GM04504 (cell line): ENCODE results near the gene TCN1.
"Not testable (repeated sequence)": the region's sequence is repeated elsewhere in the genome, so short reads cannot be mapped to it uniquely, and the experiment has no call there.

Experiments used
- DNase-seq: peaks from one replicate; pipeline ENCODE4 v3.0.0-alpha.2; 2012; ENCODE audit warnings: low read depth

TCN1 gene

GRCh38 chr11:59866397-59866796 is at the start of gene TCN1:
Gene TCN1, minus strand, starts transcription at chr11:59866487. Its CDS starts 17 bp downstream, at chr11:59866470.
- no peak for DNase-seq

GRCh38 chr11:59903569-59903968 is 37.3 kb upstream of the TCN1 start:
- DNase-seq, result not testable (repeated sequence)

- DNase-seq, result no peak
Measured at GRCh38 chr11:59901306-59901705, 35.0 kb upstream of the TCN1 start.

GRCh38 chr11:59900366-59901126 is 34.3 kb upstream of the TCN1 start:
- no peak for DNase-seq

GRCh38 chr11:59899532-59899931 is 33.2 kb upstream of the TCN1 start:
- no peak for DNase-seq

- no peak for DNase-seq
Measured at GRCh38 chr11:59898650-59899049, 32.4 kb upstream of the TCN1 start.

GRCh38 chr11:59898046-59898445 is 31.8 kb upstream of the TCN1 start:
- no peak for DNase-seq

- no peak for DNase-seq
Measured at GRCh38 chr11:59894616-59895015, 28.3 kb upstream of the TCN1 start.

- DNase-seq, result no peak
Measured at GRCh38 chr11:59891781-59892181, 25.5 kb upstream of the TCN1 start.

GRCh38 chr11:59887156-59887555 is 20.9 kb upstream of the TCN1 start:
- DNase-seq, result not testable (repeated sequence)

- DNase-seq, result no peak
Measured at GRCh38 chr11:59883597-59883996, 17.3 kb upstream of the TCN1 start.

GRCh38 chr11:59879567-59879966 is 13.3 kb upstream of the TCN1 start:
- DNase-seq, result no peak

- no peak for DNase-seq
Measured at GRCh38 chr11:59878575-59878974, 12.3 kb upstream of the TCN1 start, which contains the start of gene OOSP3. Gene OOSP3, plus strand, starts transcription at chr11:59878782. Its CDS starts 27 bp downstream, at chr11:59878809.

- DNase-seq, result no peak
Measured at GRCh38 chr11:59877784-59878183, 11.5 kb upstream of the TCN1 start.

GRCh38 chr11:59877325-59877724 is 11.0 kb upstream of the TCN1 start:
- no peak for DNase-seq

- no peak for DNase-seq
Measured at GRCh38 chr11:59875856-59876519, 9.7 kb upstream of the TCN1 start.

GRCh38 chr11:59872076-59872475 is 5.8 kb upstream of the TCN1 start:
- no peak for DNase-seq

- DNase-seq, result no peak
Measured at GRCh38 chr11:59867946-59868345, 1.7 kb upstream of the TCN1 start.

GRCh38 chr11:59866836-59867235 is 549 bp upstream of the TCN1 start:
- DNase-seq, result no peak

- DNase-seq, result no peak
Measured at GRCh38 chr11:59865031-59865430, 1.3 kb downstream of the TCN1 start.

- DNase-seq, result no peak
Measured at GRCh38 chr11:59862252-59862651, 4.0 kb downstream of the TCN1 start.

- DNase-seq, result no peak
Measured at GRCh38 chr11:59859673-59860072, 6.6 kb downstream of the TCN1 start.
